Testis (tissue), 2 donors: ENCODE measurements around the gene CERS4.

ENCODE experiments used
- CTCF ChIP-seq, 3 experiments: fragments of 450-650 bp in 2 of 3; fragments of 200-600 bp in 1 of 3; sonication (generic) in 1 of 3; IDR thresholded peaks; one replicate each; pipeline ENCODE4 v1.5.1; 2016 to 2019; ENCODE audit warnings: antibody characterized with exemption in 3 of 3, mild to moderate bottlenecking in 2 of 3, moderate library complexity in 1 of 3
- POLR2A ChIP-seq: fragments of 450-650 bp; IDR thresholded peaks from one replicate; pipeline ENCODE4 v1.6.1; 2017; ENCODE audit warnings: antibody characterized with exemption, mild to moderate bottlenecking, moderate library complexity

- TF ChIP-seq CTCF (IDR thresholded peaks at IDR 0.05) (no peak), POLR2A (no peak)
Observed at GRCh38 chr19:8208119-8208921, 850 bp upstream of the CERS4 start.
